ENCODE measurements around the gene CACNB1. TPM values are rescaled to one million over a fixed set of nuclear protein-coding genes. Genes with fewer than 3 reads are reported as not detected.
A peak's percentile ranks its signal among the peaks of the same experiment; 100 is the strongest.

The CACNB1 gene
- total RNA-seq, 4 donors from 2014 or later = 7.9 to 32.9 (median 17.1) TPM

GRCh38 chr17:39177256-39177655 lies 20.2 kb downstream of the CACNB1 start:
- 85% methylated on average over 11 of the region's 12 CpGs for WGBS
- TF ChIP-seq, protein P1, sequence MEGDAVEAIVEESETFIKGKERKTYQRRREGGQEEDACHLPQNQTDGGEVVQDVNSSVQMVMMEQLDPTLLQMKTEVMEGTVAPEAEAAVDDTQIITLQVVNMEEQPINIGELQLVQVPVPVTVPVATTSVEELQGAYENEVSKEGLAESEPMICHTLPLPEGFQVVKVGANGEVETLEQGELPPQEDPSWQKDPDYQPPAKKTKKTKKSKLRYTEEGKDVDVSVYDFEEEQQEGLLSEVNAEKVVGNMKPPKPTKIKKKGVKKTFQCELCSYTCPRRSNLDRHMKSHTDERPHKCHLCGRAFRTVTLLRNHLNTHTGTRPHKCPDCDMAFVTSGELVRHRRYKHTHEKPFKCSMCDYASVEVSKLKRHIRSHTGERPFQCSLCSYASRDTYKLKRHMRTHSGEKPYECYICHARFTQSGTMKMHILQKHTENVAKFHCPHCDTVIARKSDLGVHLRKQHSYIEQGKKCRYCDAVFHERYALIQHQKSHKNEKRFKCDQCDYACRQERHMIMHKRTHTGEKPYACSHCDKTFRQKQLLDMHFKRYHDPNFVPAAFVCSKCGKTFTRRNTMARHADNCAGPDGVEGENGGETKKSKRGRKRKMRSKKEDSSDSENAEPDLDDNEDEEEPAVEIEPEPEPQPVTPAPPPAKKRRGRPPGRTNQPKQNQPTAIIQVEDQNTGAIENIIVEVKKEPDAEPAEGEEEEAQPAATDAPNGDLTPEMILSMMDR (IDR thresholded peaks at IDR 0.05) = no peak
- TF ChIP-seq POLR2A (IDR thresholded peaks at IDR 0.05) (no peak), EP300 (IDR thresholded peaks at IDR 0.05) (no peak), POLR2AphosphoS5 (IDR thresholded peaks at IDR 0.05) (no peak)
- DNase-seq (ENCODE audit: low spot score in 2 of 2) = no peak
- Histone ChIP-seq H3K27me3 (no peaks in the 10 kb centered on the region), H3K36me3 (peaks cover 34% of the 10 kb centered on the region), H3K27ac (no peak overlapping the region), H3K9me3 (no peaks in the 10 kb centered on the region), H3K4me3 (no peak overlapping the region), H3K4me1 (peaks cover 11% of the 10 kb centered on the region)

DNA sequence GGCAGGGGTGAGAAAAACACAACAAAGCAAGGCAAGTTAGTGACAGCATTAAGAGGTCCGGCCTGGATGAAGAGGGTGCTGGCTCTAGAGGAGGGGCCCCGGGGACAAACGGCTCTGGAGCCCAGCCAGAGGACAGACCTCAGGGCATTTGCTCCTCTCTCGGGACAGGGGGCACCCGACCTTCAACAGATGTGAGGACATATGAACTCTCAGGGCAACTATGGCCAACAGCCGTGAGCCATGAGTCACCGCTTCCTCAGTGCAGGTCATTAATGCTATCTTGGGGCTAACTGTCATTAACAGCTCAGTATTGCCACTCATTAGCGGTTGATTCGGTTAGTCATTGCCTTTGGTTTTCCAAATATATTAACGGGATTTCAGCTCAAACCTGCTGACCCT lies 21.8 kb downstream of the CACNB1 start:
- TF ChIP-seq EP300 (IDR thresholded peaks at IDR 0.05) (no peak), POLR2AphosphoS5 (IDR thresholded peaks at IDR 0.05) (no peak), POLR2A (IDR thresholded peaks at IDR 0.05) (no peak)
- TF ChIP-seq, protein P1 (IDR thresholded peaks at IDR 0.05) = no peak
- DNase-seq (ENCODE audit: low spot score in 2 of 2) = no peak
- H3K27me3 ChIP-seq = no peaks in the 10 kb centered on the region
- no peak overlapping the region for H3K4me3 ChIP-seq
- H3K36me3 ChIP-seq = peaks cover 23% of the 10 kb centered on the region
- H3K27ac ChIP-seq = no peak overlapping the region
- no peaks in the 10 kb centered on the region for H3K9me3 ChIP-seq
- WGBS = 87% methylated on average over 3 of the region's 10 CpGs
- peaks cover 11% of the 10 kb centered on the region for H3K4me1 ChIP-seq

- peak; percentile 88 to 91 for DNase-seq (ENCODE audit: low spot score in 2 of 2)
Observed at GRCh38 chr17:39174920-39175694, 22.4 kb downstream of the CACNB1 start.

DNA sequence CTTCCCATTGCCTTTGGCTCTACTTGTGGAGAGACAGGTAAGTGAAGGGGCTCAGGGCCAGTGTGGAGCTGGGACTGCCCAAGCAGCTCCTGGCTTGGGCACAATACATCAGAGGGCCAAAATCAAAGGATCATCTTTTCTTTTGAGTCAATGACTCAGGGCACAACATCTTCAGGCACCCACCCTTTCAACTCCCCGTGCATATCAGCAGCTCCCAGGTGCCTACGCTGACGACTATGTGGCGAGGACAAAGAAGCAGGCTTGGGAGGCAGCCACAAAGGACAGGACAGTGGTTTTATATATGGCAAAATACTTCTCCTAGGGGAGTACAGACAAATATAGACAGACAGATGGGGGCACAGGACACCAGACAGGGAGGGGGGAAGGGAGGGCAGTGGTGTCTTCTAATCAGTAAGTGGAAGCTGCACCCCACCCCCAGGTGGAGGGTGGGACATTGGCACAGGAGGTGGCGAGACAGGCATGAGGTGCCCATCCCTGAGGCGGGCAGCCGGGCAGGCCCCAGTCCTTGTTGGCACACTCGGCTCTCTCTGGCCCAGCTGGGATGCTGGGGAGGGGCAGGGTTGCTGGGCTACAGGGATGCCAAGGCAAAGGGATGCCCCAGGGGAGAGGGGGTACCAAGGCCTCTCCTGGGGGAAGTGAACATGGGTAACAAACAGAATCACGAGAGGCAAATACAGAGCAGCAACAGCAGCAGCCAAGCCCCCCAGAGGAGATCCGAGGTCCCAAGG lies 23.8 kb downstream of the CACNB1 start:
- no peak overlapping the region for H3K4me3 ChIP-seq
- H3K36me3 ChIP-seq = peaks cover 18% of the 10 kb centered on the region
- H3K27ac ChIP-seq = no peak overlapping the region
- H3K9me3 ChIP-seq = no peaks in the 10 kb centered on the region
- WGBS = 53% methylated on average over 10 of the region's 10 CpGs
- no peak for DNase-seq (ENCODE audit: low spot score in 2 of 2)
- TF ChIP-seq EP300 (IDR thresholded peaks at IDR 0.05) = no peak
- no peak for TF ChIP-seq POLR2AphosphoS5 (IDR thresholded peaks at IDR 0.05)
- TF ChIP-seq, protein P1 (IDR thresholded peaks at IDR 0.05) = no peak
- no peak for TF ChIP-seq POLR2A (IDR thresholded peaks at IDR 0.05)
- peaks cover 8% of the 10 kb centered on the region for H3K4me1 ChIP-seq
- H3K27me3 ChIP-seq = no peaks in the 10 kb centered on the region

More at GRCh38 chr17:39174920-39175694, 22.4 kb downstream of the CACNB1 start:
- 62% methylated on average over 27 of the region's 35 CpGs for WGBS
- Histone ChIP-seq H3K4me3 (no peak overlapping the region), H3K9me3 (no peaks in the 10 kb centered on the region), H3K27ac (no peak overlapping the region), H3K4me1 (peaks cover 11% of the 10 kb centered on the region), H3K27me3 (no peaks in the 10 kb centered on the region), H3K36me3 (peaks cover 18% of the 10 kb centered on the region)
- no peak for TF ChIP-seq EP300 (IDR thresholded peaks at IDR 0.05)
- TF ChIP-seq, protein P1 (IDR thresholded peaks at IDR 0.05) = peak; percentile 33 to 87

DNA sequence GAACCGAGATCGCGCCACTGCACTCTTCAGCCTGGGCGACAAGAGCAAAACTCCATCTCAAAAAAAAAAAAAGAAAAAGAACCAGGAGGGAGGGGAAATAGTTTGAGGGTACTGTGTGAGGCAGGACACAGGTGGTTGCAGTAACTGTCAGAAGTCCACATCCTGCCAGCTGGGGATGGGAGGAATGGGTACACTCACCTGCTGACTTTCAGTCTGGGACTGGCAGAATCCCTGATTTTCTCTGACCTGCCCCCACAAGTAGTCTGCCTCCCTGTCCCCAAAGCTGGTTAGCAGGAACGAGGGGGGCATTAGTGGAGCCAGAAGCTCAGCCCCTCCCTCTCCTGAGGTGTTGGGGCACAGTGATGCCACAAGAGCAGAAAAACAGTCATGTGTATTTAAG lies 24.4 kb downstream of the CACNB1 start:
- 62% methylated on average over 5 of the region's 5 CpGs for WGBS
- peaks cover 18% of the 10 kb centered on the region for H3K36me3 ChIP-seq
- DNase-seq (ENCODE audit: low spot score in 2 of 2) = no peak
- no peaks in the 10 kb centered on the region for H3K9me3 ChIP-seq
- H3K4me1 ChIP-seq = peaks cover 2% of the 10 kb centered on the region
- H3K27me3 ChIP-seq = no peaks in the 10 kb centered on the region
- H3K27ac ChIP-seq = no peak overlapping the region
- no peak overlapping the region for H3K4me3 ChIP-seq
- TF ChIP-seq POLR2A (IDR thresholded peaks at IDR 0.05) (no peak), POLR2AphosphoS5 (IDR thresholded peaks at IDR 0.05) (no peak), EP300 (IDR thresholded peaks at IDR 0.05) (no peak)
- TF ChIP-seq, protein P1 (IDR thresholded peaks at IDR 0.05) = no peak
